HCT116 (cell line): ENCODE results near the gene HSFX4. TPM values are rescaled to one million over a fixed set of nuclear protein-coding genes. Genes with fewer than 3 reads are reported as not detected.
A peak's percentile ranks its signal among the peaks of the same experiment; 100 is the strongest.
"Not testable (repeated sequence)": the region's sequence is repeated elsewhere in the genome, so short reads cannot be mapped to it uniquely, and the experiment has no call there.

Source experiments
- ATAC-seq: fragments of 200-7000 bp; cut with Tn5 transposase; 2 replicates; pipeline ENCODE4 v1.9.1; 2020; ENCODE audit warnings: mild to moderate bottlenecking, moderate library complexity
- Bru-seq: library from RNA; stranded (reverse); fragments of 400-500 nt; gene quantifications from one replicate; lab custom pipeline; 2021; lab: Mats Ljungman, UMichigan
- BruChase-seq, 2 experiments: library from RNA; stranded (reverse); fragments of 400-500 nt; gene quantifications; one replicate each; lab custom pipeline; 2021; lab: Mats Ljungman, UMichigan
- BruUV-seq: library from RNA; stranded (reverse); fragments of 400-500 nt; replicated peaks from 2 replicates; lab custom pipeline; 2021; lab: Mats Ljungman, UMichigan
- CTCF ChIA-PET: fragments of 300-600 bp; sonication (Branson Sonifier 250); formaldehyde crosslinking; loops from one replicate; lab custom pipeline; 2021; ENCODE audit warnings: antibody characterized with exemption; lab: Charles Lee
- POLR2A ChIA-PET: fragments of 300-600, 350-600 bp; sonication (Branson Sonifier 250); formaldehyde crosslinking; loops from one replicate; lab custom pipeline; 2021; ENCODE audit warnings: antibody characterized with exemption; lab: Charles Lee
- RAD21 ChIA-PET, 2 experiments: fragments of 300-600 bp; sonication (Branson Sonifier 250); formaldehyde crosslinking; loops; one replicate each; lab custom pipeline; 2023; ENCODE audit warnings: low total read pairs in 2 of 2; ENCODE audit not compliant: uncharacterized antibody in 2 of 2, unreplicated experiment in 2 of 2, low non-redundant PET in 1 of 2; lab: Charles Lee
- DNase-seq: peaks from one replicate; pipeline ENCODE4 v3.0.0-alpha.2; 2010; ENCODE audit warnings: low read depth, low spot score
- H2AFZ ChIP-seq: fragments of 200-600 bp; shearing (Covaris generic), sonication (generic); 2 replicates; pipeline ENCODE4 v1.6.1; 2017; ENCODE audit warnings: low read depth, mixed run types, mixed read lengths, antibody characterized with exemption, low read length; ENCODE audit not compliant: poor library complexity, severe bottlenecking
- H3K27ac ChIP-seq: 2 replicates; pipeline ENCODE4 v1.5.1; 2012; ENCODE audit warnings: low read depth, low read length
- H3K27me3 ChIP-seq: fragments of 200-600 bp; sonication (generic); 2 replicates; pipeline ENCODE4 v1.6.1; 2016; ENCODE audit warnings: mixed run types, low read length, mixed read lengths; ENCODE audit not compliant: insufficient read depth
- H3K36me3 ChIP-seq, 2 experiments: fragments of 200-500 bp in 1 of 2; fragments of 200-600 bp in 1 of 2; sonication (Bioruptor generic) in 1 of 2; sonication (generic) in 1 of 2; 2 replicates each; pipeline versions ENCODE4 v1.5.1 to v1.6.1; 2014 to 2016; ENCODE audit warnings: low read length in 2 of 2, inconsistent platforms in 1 of 2, mixed read lengths in 1 of 2, mixed run types in 1 of 2; ENCODE audit not compliant: insufficient read depth in 2 of 2, control insufficient read depth in 1 of 2
- H3K4me1 ChIP-seq, 2 experiments: fragments of 200-600 bp in 1 of 2; sonication (generic) in 1 of 2; 2 replicates each; pipeline versions ENCODE4 v1.5.1 to v1.6.1; 2012 to 2017; ENCODE audit warnings: low read length in 2 of 2, inconsistent platforms in 1 of 2, mild to moderate bottlenecking in 1 of 2, mixed read lengths in 1 of 2, mixed run types in 1 of 2, moderate library complexity in 1 of 2; ENCODE audit not compliant: insufficient read depth in 2 of 2, control insufficient read depth in 1 of 2
- H3K4me2 ChIP-seq: fragments of 200-600 bp; sonication (generic); 2 replicates; pipeline ENCODE4 v1.6.1; 2017; ENCODE audit warnings: mixed run types, low read length, mixed read lengths
- H3K4me3 ChIP-seq, 2 experiments: fragments of 200-600 bp in 1 of 2; sonication (generic) in 1 of 2; replicated peaks in 1 of 2; 2 replicates each; pipeline ENCODE4 v1.5.1; 2011 to 2016; ENCODE audit warnings: low read length in 2 of 2, control low read depth in 1 of 2, low read depth in 1 of 2, mild to moderate bottlenecking in 1 of 2, mixed read lengths in 1 of 2, mixed run types in 1 of 2
- H3K79me2 ChIP-seq: fragments of 200-600 bp; sonication (generic); 2 replicates; pipeline ENCODE4 v1.6.1; 2017; ENCODE audit warnings: mild to moderate bottlenecking, mixed run types, low read length, moderate library complexity, mixed read lengths; ENCODE audit not compliant: insufficient read depth
- H3K9ac ChIP-seq: fragments of 200-600 bp; sonication (generic); 2 replicates; pipeline ENCODE4 v1.6.1; 2016; ENCODE audit warnings: low read length, mixed read lengths
- H3K9me2 ChIP-seq: fragments of 200-600 bp; sonication (generic), shearing (Covaris generic); 2 replicates; pipeline ENCODE4 v1.6.1; 2017; ENCODE audit warnings: mixed run types, mild to moderate bottlenecking, moderate library complexity; ENCODE audit not compliant: insufficient read depth
- H3K9me3 ChIP-seq, 2 experiments: fragments of 200-500 bp in 1 of 2; fragments of 200-600 bp in 1 of 2; sonication (Bioruptor generic) in 1 of 2; sonication (generic) in 1 of 2; 2 replicates each; pipeline ENCODE4 v1.6.1; 2014 to 2017; ENCODE audit warnings: low read length in 2 of 2, mixed read lengths in 2 of 2, inconsistent platforms in 1 of 2, low read depth in 1 of 2, mild to moderate bottlenecking in 1 of 2, mixed run types in 1 of 2, moderate library complexity in 1 of 2; ENCODE audit not compliant: control insufficient read depth in 1 of 2, insufficient read depth in 1 of 2
- H4K20me1 ChIP-seq: fragments of 200-600 bp; sonication (generic), shearing (Covaris generic); 2 replicates; pipeline ENCODE4 v1.6.1; 2017; ENCODE audit warnings: mixed run types, mild to moderate bottlenecking, moderate library complexity; ENCODE audit not compliant: insufficient read depth
- ATF3 ChIP-seq: IDR thresholded peaks from 2 replicates; pipeline ENCODE4 v1.6.1; 2012
- CTCF ChIP-seq, 3 experiments: fragments of 200-600 bp in 1 of 3; sonication (generic) in 1 of 3; IDR thresholded peaks in 2 of 3; conservative IDR thresholded peaks in 1 of 3; 2 replicates each; pipeline ENCODE4 v1.5.1; 2012 to 2017; ENCODE audit warnings: low read depth in 2 of 3, low read length in 2 of 3, antibody characterized with exemption in 1 of 3, borderline replicate concordance in 1 of 3, control low read depth in 1 of 3, mild to moderate bottlenecking in 1 of 3, mixed read lengths in 1 of 3, mixed run types in 1 of 3, moderate library complexity in 1 of 3; ENCODE audit not compliant: insufficient read depth in 1 of 3
- ELF1 ChIP-seq: IDR thresholded peaks from 2 replicates; pipeline ENCODE4 v1.6.1; 2012; ENCODE audit warnings: low read depth, borderline replicate concordance
- EZH2phosphoT487 ChIP-seq: fragments of 200-600 bp; IDR thresholded peaks from 2 replicates; pipeline ENCODE4 v1.6.1; 2018; ENCODE audit warnings: antibody characterized with exemption, borderline replicate concordance
- FOSL1 ChIP-seq: IDR thresholded peaks from 2 replicates; pipeline ENCODE4 v1.6.1; 2012; ENCODE audit warnings: low read depth
- POLR2AphosphoS5 ChIP-seq: IDR thresholded peaks from 2 replicates; pipeline ENCODE4 v1.6.1; 2011; ENCODE audit warnings: mild to moderate bottlenecking, low read depth, low read length, moderate library complexity
- RAD21 ChIP-seq: IDR thresholded peaks from 2 replicates; pipeline ENCODE4 v1.6.1; 2012; ENCODE audit warnings: low read depth, mild to moderate bottlenecking
- REST ChIP-seq: IDR thresholded peaks from 2 replicates; pipeline ENCODE4 v1.6.1; 2012; ENCODE audit warnings: low read depth
- SIN3A ChIP-seq: IDR thresholded peaks from 2 replicates; pipeline ENCODE4 v1.6.1; 2012; ENCODE audit warnings: low read depth
- SRF ChIP-seq: IDR thresholded peaks from 2 replicates; pipeline ENCODE4 v1.6.1; 2012; ENCODE audit warnings: low read depth
- YY1 ChIP-seq: IDR thresholded peaks from 2 replicates; pipeline ENCODE4 v1.6.1; 2011; ENCODE audit warnings: low read length, low read depth, moderate library complexity, mild to moderate bottlenecking; ENCODE audit not compliant: insufficient replicate concordance; ENCODE audit errors: extremely low read depth
- ZFX ChIP-seq: fragments of 450-650 bp; IDR thresholded peaks from 2 replicates; pipeline ENCODE4 v1.6.1; 2017
- ZNF274 ChIP-seq: fragments of 200-500 bp; sonication (Bioruptor generic); IDR thresholded peaks from 2 replicates; pipeline ENCODE4 v1.6.1; 2014; ENCODE audit warnings: mild to moderate bottlenecking, low read depth, low read length, inconsistent platforms
- intact Hi-C: fragments of 100-400 bp; cut with micrococcal nuclease; formaldehyde crosslinking; loops from 2 replicates; pipeline ENCODE4 v1.10.0; 2022
- long read RNA-seq: library from polyadenylated mRNA; unstranded; transcript quantifications from one replicate; pipeline ENCODE4 v2.0.0, GENCODE V29; 2021; ENCODE audit not compliant: unreplicated experiment
- polyA plus RNA-seq: library from polyadenylated mRNA; unstranded; fragments of >200 nt; gene quantifications from 2 replicates; pipeline ENCODE4 v1.2.1, GENCODE V29; 2012; ENCODE audit warnings: missing spikeins
- total RNA-seq: library from RNA; stranded (reverse); gene quantifications from one replicate; pipeline ENCODE4 v1.2.1, GENCODE V29; 2021; ENCODE audit not compliant: unreplicated experiment

The HSFX4 gene
- total RNA-seq: not detected
- polyA plus RNA-seq: not detected in 2 replicates
- Bru-seq, nascent RNA: not detected
- BruChase-seq, experiment 1, labeled RNA remaining after a 6-hour chase: percentile 18 among the genes with signal in this experiment
- BruChase-seq, experiment 2, labeled RNA remaining after a 2-hour chase: not detected
- long read RNA-seq: 0 reads

GRCh38 chrX:149929400-149929799, at the start of gene HSFX4:
Gene HSFX4 (plus strand): TSS chrX:149929573. CDS start chrX:149929645, 72 bp downstream.
- not testable (repeated sequence) for ATAC-seq, BruUV-seq

GRCh38 chrX:149881081-149881711, 48.2 kb upstream of the HSFX4 start, which contains the start of gene MAGEA8:
Gene MAGEA8 (plus strand): TSS chrX:149881183. CDS start chrX:149884273, 3,090 bp downstream.
- CTCF ChIA-PET: no interaction called here
- H3K79me2 ChIP-seq: no peaks in the 10 kb centered on the region
- no peak within 1 kb of the TSS for H2AFZ ChIP-seq
- ATAC-seq: peak; percentile 52; the same call in 1 of the 2 replicates
- no peak within 1 kb of the TSS for H3K4me2 ChIP-seq
- H3K36me3 ChIP-seq: no peaks in the 10 kb centered on the region
- no TSS peak for BruUV-seq
- H3K27me3 ChIP-seq: no peaks in the 10 kb centered on the region
- no peak within 1 kb of the TSS for H3K9ac ChIP-seq
- H3K9me3 ChIP-seq: no peaks in the 10 kb centered on the region
- POLR2A ChIA-PET: no interaction called here
- DNase-seq: no peak
- no peaks in the 10 kb centered on the region for H3K9me2 ChIP-seq
- no peaks in the 10 kb centered on the region for H4K20me1 ChIP-seq
- intact Hi-C loops: no loop called here
- RAD21 ChIA-PET: no interaction called here
- H3K4me1 ChIP-seq: peaks cover 0 to 8% of the 10 kb centered on the region in 2 experiments; a peak in 2 of 4 replicates
- no peak within 1 kb of the TSS for H3K4me3 ChIP-seq
- H3K27ac ChIP-seq: no peak within 1 kb of the TSS
- TF ChIP-seq SIN3A (no peak), ATF3 (no peak), RAD21 (0 out of 2 replicates have a peak, but pooled peaks have one; percentile 7), ELF1 (no peak), CTCF (IDR thresholded peaks at IDR 0.05 in 2 of 3, conservative IDR thresholded peaks at IDR 0.05 in 1 of 3; ENCODE audit: borderline replicate concordance in 1 of 3, insufficient read depth in 1 of 3, low read depth in 2 of 3, low read length in 2 of 3) (peak; percentile 4 to 43 (median 32); a peak in 3 of 6 replicates), SRF (no peak), POLR2AphosphoS5 (no peak), ZNF274 (no peak), YY1 (no peak), EZH2phosphoT487 (no peak), ZFX (no peak), FOSL1 (no peak), REST (no peak)

More at GRCh38 chrX:149929400-149929799, at the start of gene HSFX4:
- H3K27ac ChIP-seq, CTCF ChIA-PET, DNase-seq, H3K27me3 ChIP-seq, H3K4me2 ChIP-seq, H3K4me1 ChIP-seq, H3K9me3 ChIP-seq, H2AFZ ChIP-seq, POLR2A ChIA-PET, H3K79me2 ChIP-seq, H3K9ac ChIP-seq, H3K4me3 ChIP-seq, intact Hi-C loops, RAD21 ChIA-PET, H3K36me3 ChIP-seq, H4K20me1 ChIP-seq, H3K9me2 ChIP-seq: not testable (repeated sequence)
